NCI-H2227 (cell line): ENCODE results near the gene TIAL1.
"Not testable (repeated sequence)": the region's sequence is repeated elsewhere in the genome, so short reads cannot be mapped to it uniquely, and the experiment has no call there.

Source experiments
- DNase-seq: peaks from one replicate; lab custom pipeline; 2025; ENCODE audit not compliant: unreplicated experiment; lab: John Stamatoyannopoulos, UW

Gene TIAL1

DNA sequence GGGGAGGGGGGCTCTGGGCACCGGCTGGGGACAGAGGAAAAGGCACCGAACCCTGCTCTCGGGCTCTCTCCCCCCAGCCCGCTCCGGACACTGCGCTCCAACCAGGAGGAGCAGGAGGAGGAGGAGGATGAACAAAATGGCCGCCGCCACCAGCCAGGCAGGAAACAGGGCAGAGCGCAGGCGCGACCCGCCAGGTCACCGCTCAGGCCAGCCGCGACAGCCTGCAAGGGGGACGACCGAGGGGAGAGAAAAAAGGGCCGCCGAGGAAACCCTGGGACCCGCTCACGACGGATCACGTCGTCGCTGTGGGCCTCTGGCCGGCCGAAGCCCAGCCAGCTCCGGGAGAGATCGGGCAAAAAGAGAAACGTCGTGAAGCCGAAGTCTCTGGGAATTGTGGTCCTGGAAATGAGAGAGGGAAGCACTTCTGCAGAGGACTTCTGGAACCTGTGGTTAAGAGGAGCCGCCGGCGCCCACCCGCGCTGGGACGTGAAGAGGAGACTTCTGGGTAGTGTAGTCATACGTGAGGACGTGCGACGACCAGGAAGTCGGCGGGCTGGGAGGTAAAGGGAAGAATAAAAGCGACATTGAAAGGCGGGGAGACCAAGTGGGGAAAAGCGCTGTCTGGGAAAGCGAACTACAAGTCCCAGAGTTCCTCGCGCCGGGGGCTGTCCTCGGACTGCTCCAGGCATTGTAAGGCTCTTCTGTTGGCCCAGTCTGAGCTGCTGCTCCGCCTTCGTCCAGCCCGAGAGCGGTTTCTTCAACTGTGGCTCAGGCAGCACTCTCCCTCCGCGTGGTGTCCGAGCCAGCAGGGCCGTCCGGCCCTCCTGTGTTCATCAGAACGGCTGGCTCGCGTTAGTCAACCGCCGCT is at the start of gene TIAL1:
TSS of gene TIAL1 (minus strand) at position 428 of the 868 bp plus-strand sequence. CDS start 499 bp downstream, outside the sequence.
- DNase-seq = peak; percentile 96

DNA sequence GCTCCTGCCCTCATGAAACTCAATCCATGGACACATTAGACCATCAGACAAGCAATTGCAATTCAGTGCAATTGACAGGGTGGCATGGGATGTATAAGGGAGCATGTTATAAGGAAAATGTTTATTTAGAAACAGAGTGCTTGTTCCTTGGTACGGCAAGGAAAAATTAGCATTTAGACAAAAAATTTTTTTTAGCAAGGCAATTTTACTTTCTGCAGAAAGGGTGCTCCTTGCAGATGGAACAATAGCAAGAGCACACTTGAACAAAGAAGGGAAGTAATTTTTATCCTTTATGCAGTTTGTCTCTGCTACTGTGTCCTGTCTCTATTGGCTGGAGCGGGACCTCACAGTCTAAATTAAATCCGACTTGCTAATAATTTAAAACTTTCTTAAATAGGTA is 48.2 kb upstream of the TIAL1 start:
- DNase-seq = no peak

GRCh38 chr10:119644205-119644814 is 47.5 kb upstream of the TIAL1 start:
- no peak for DNase-seq

DNA sequence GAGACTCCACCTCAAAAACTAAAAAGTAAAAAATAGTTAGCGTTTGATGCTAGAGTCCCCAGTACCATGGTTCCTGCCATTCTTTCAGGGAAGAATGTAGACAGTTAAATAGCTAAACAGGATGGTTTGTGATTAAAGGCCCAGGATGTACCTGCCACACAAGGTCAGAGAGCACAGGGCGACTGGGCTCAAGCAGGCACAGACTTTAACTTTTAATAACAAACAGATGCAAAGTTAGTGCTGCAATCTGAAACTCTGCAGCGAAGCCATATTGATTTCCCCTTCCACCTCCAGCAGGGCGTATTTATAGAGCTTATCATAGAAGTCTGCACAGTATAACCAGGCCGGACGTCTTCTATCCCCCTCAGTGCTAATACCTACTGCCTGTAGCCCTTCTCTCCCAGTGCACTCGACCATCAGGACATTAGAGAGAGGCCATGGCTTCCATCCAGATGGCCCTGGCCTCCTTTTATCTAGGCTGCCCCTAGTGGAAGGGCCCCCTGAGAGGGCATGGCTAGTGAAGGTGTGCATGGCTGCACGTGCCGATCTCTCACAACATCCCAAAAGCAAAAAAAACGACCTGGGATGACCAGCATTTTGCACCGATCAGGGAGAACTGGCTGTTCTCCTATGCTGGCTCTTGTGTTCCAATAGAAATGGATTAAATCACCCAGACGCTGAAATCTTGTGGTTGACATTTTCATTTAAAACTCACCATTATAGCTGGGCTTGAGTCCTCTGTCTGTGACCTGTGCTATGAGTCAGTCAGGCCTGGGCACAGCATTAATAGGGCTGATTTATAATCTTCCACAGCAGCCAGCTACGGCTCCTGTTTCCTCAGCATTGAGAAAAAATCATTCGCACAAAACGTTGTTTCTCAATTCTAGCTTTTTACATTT is 46.8 kb upstream of the TIAL1 start:
- DNase-seq = no peak

DNA sequence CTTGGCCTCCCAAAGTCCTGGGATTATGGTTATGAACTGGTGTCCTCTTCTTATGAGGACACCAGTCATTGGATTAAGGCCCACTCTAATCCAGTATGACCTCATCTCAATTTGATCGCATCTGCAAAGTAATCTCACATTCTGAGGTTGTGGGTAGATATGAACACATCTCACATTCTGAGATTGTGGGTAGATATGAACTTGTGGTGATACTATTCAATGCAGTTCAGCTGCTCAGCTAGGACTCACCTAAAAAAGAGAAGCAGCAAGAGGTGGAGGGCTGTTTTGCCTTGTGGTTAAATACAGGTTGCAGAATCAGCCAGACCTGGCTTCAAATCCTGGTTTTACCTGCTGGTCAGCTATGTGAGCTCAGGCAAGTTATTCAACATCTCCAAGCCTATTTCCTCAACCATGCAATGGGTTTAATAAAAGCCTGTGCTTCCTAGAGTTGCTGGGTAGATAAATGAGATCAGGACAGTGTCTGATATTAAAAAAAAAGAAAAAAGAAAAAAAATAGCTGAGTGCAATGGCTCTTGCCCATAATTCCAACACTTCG is 45.9 kb upstream of the TIAL1 start:
- DNase-seq = no peak

DNA sequence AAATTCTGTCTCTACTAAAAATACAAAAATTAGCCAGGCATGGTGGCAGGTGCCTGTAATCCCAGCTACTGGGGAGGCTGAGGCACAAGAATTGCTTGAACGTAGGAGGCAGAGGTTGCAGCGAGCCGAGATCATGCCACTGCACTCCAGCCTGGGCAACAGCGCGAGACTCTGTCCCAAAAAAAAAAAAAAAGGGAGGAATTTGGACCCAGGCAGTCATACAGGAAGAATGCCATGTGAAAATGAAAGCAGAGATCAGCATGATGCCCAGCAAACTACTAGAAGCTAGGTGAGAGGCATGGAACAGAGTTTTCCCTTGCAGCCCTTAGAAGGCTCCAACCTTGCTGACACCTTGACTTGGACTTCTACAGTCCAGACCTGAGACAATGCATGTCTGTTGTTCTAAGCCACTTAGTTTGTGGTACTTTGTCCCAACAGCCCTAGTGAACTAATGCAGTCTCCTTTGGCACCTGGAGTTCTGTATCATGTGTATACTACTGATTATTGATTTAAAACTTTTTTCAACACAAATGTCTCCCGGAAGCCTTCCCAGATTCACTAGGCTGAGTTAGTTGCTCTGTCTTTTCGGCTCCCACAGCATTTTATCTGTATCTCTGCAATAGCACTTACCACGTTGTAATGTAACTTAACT is 44.2 kb upstream of the TIAL1 start:
- DNase-seq = no peak

- no peak for DNase-seq
Observed at GRCh38 chr10:119640384-119640783, 43.6 kb upstream of the TIAL1 start.

- DNase-seq = no peak
Observed at GRCh38 chr10:119638982-119639381, 42.2 kb upstream of the TIAL1 start.

GRCh38 chr10:119637631-119638030 is 40.9 kb upstream of the TIAL1 start:
- DNase-seq = no peak

DNA sequence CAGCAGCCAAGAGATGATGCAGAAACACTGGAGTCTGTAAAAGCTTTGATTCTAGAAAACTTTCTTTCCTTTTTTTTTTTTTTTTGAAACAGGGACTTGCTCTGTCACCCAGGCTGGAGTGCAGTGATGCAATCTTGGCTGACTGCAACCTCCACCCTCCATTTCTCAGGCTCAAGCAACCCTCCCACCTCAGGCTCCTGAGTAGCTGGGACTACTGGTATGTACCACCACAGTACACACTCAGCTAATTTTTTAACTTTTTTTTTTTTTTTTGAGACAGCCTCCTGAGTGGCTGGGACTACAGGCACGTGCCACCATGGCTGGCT is 37.4 kb upstream of the TIAL1 start:
- no peak for DNase-seq

DNA sequence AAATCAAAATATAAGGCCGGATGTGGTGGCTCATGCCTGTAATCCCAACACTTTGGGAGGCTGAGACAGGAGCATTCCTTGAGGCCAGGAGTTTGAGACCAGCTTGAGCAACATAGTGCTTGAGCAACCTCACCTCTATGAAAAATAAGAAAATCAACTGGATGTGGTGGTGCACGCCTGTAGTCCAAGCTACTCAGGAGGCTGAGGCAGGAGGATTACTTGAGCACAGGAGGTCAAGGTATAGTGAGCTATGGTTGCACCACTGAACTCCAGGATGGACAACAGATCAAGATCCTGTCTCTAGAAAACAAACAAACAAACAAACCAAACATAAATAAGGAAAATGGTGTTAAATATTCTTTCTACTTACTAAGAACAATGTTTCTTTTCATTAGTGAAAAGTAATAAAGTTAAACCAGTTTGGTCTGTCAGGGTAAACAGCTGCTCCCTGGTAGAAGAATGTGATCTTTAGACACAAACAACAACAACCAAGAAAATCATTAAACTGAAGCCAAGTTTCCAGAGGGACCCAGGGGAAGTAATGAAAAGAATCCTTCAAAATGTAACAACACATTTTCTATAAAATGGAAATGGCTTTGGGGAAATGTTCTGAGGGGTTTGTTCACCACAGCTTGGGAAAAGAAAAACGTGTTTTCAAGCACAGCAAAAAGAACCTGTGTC is 36.9 kb upstream of the TIAL1 start:
- no peak for DNase-seq

GRCh38 chr10:119630300-119630699 is 33.5 kb upstream of the TIAL1 start:
- no peak for DNase-seq

DNA sequence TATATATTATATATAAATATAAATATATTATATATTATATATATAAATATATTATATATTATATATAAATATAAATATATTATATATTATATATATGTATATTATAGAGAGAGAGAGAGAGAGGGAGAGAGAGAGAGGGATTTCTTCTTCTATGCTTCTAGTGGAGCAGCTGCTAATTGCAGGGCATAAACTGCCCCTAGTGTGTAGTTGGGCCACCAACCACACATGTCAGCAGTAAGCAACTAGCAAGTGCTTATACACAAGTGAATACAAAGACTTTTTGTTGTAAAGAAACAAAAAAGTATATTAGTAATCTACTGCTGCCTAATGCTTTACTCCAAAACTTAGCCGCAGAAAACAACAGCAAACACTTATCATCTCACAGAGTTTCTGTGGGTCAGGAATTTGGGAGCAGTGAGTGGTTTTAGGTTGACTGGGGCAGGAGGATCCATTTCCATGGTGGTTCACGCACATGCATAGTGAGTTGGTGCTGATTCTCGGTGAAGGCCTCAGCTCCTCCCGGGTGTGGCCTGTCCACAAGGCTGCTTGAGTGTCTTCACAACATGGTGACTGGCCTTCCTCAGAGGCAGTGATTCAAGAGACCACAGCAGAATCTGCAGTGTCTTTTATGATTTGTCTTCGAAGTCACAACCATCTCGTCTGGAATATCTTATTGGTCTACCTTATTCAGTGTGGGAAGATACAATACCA is 29.0 kb upstream of the TIAL1 start:
- no peak for DNase-seq

- DNase-seq = no peak
Observed at GRCh38 chr10:119621078-119621384, 24.3 kb upstream of the TIAL1 start.

- DNase-seq = no peak
Observed at GRCh38 chr10:119620241-119621077, 23.7 kb upstream of the TIAL1 start.

GRCh38 chr10:119619811-119620210 is 23.0 kb upstream of the TIAL1 start:
- DNase-seq = not testable (repeated sequence)

GRCh38 chr10:119619215-119619614 is 22.5 kb upstream of the TIAL1 start:
- no peak for DNase-seq

GRCh38 chr10:119616882-119617570 is 20.3 kb upstream of the TIAL1 start:
- DNase-seq = no peak
